Glutamatergic neuron (in vitro differentiated cells): ENCODE results near the gene SSBP4. TPM values are rescaled to one million over a fixed set of nuclear protein-coding genes. Genes with fewer than 3 reads are reported as not detected.

Source experiments
- DNase-seq: peaks from one replicate; pipeline ENCODE4 v3.0.0; 2022
- H3K27ac Mint-ChIP-seq: one replicate; pipeline ENCODE4 v1.8.0; 2020; ENCODE audit warnings: mild to moderate bottlenecking, mixed read lengths, inconsistent platforms; ENCODE audit not compliant: unreplicated experiment
- H3K27me3 Mint-ChIP-seq: one replicate; pipeline ENCODE4 v1.8.0; 2020; ENCODE audit warnings: mild to moderate bottlenecking, moderate library complexity, mixed read lengths, inconsistent platforms; ENCODE audit not compliant: unreplicated experiment
- H3K36me3 Mint-ChIP-seq: one replicate; pipeline ENCODE4 v1.8.0; 2020; ENCODE audit warnings: mild to moderate bottlenecking, mixed read lengths, inconsistent platforms; ENCODE audit not compliant: unreplicated experiment
- H3K4me1 Mint-ChIP-seq: one replicate; pipeline ENCODE4 v1.8.0; 2020; ENCODE audit warnings: mild to moderate bottlenecking, low read depth, mixed read lengths, inconsistent platforms; ENCODE audit not compliant: unreplicated experiment
- H3K4me3 Mint-ChIP-seq: one replicate; pipeline ENCODE4 v1.8.0; 2020; ENCODE audit warnings: mild to moderate bottlenecking, mixed read lengths, inconsistent platforms; ENCODE audit not compliant: unreplicated experiment
- H3K9me3 Mint-ChIP-seq: one replicate; pipeline ENCODE4 v1.8.0; 2020; ENCODE audit warnings: mild to moderate bottlenecking, moderate library complexity, mixed read lengths, inconsistent platforms; ENCODE audit not compliant: unreplicated experiment
- CTCF ChIP-seq: fragments of 200-600 bp; sonication (generic); IDR thresholded peaks from one replicate; pipeline ENCODE4 v1.5.0; 2021; ENCODE audit not compliant: partially characterized antibody, unreplicated experiment
- total RNA-seq: library from RNA; stranded (reverse); fragmentation: NEBNext Ultra II Directional; extraction: Animal tissue kit (Norgen Biotek cat#: 25700); gene quantifications from one replicate; pipeline ENCODE4 v1.2.1, GENCODE V29; 2021; ENCODE audit not compliant: unreplicated experiment

SSBP4 gene
- total RNA-seq, 1 donor from 2014 or later = 177 TPM

GRCh38 chr19:18385675-18386542 is 33.3 kb upstream of the SSBP4 start, which contains the start of gene GDF15:
Gene GDF15 (plus strand): TSS chr19:18386158. CDS start chr19:18386190, 32 bp downstream.
- H3K4me1 Mint-ChIP-seq = peaks cover 3% of the 10 kb centered on the region
- H3K9me3 Mint-ChIP-seq = peaks cover 1% of the 10 kb centered on the region
- no peak within 1 kb of the TSS for H3K27ac Mint-ChIP-seq
- H3K27me3 Mint-ChIP-seq = peaks cover 7% of the 10 kb centered on the region
- peak; percentile 58 for DNase-seq
- peak within 1 kb of the TSS; percentile 55 for H3K4me3 Mint-ChIP-seq
- no peaks in the 10 kb centered on the region for H3K36me3 Mint-ChIP-seq
- TF ChIP-seq CTCF = peak; percentile 31

GRCh38 chr19:18386543-18387271 is 32.5 kb upstream of the SSBP4 start:
- Mint-ChIP-seq H3K27me3 (peaks cover 7% of the 10 kb centered on the region), H3K36me3 (no peaks in the 10 kb centered on the region), H3K4me1 (peaks cover 3% of the 10 kb centered on the region), H3K27ac (no peak overlapping the region), H3K4me3 (no peak overlapping the region), H3K9me3 (peaks cover 1% of the 10 kb centered on the region)
- no peak for TF ChIP-seq CTCF
- no peak for DNase-seq

- peak; percentile 100 for TF ChIP-seq CTCF
- Mint-ChIP-seq H3K27ac (no peak overlapping the region), H3K9me3 (peaks cover 1% of the 10 kb centered on the region), H3K4me3 (no peak overlapping the region), H3K4me1 (peaks cover 3% of the 10 kb centered on the region), H3K36me3 (no peaks in the 10 kb centered on the region), H3K27me3 (peaks cover 7% of the 10 kb centered on the region)
- peak; percentile 91 for DNase-seq
These were observed 30.9 kb upstream of the SSBP4 start for GRCh38 chr19:18388100-18388959.

GRCh38 chr19:18388960-18389725 is 30.1 kb upstream of the SSBP4 start:
- DNase-seq = no peak
- H3K27me3 Mint-ChIP-seq = peaks cover 8% of the 10 kb centered on the region
- TF ChIP-seq CTCF = no peak
- no peak overlapping the region for H3K27ac Mint-ChIP-seq
- no peaks in the 10 kb centered on the region for H3K36me3 Mint-ChIP-seq
- H3K9me3 Mint-ChIP-seq = peaks cover 1% of the 10 kb centered on the region
- peaks cover 3% of the 10 kb centered on the region for H3K4me1 Mint-ChIP-seq
- H3K4me3 Mint-ChIP-seq = no peak overlapping the region
